SH-SY5Y (cell line): ENCODE results near the gene TSPAN17.

Experiments used
- GATA2 ChIP-seq: IDR thresholded peaks from 2 replicates; pipeline ENCODE4 v1.6.1; 2011; ENCODE audit warnings: mild to moderate bottlenecking, low read depth, low read length
- GATA3 ChIP-seq: IDR thresholded peaks from 2 replicates; pipeline ENCODE4 v1.6.1; 2011; ENCODE audit warnings: low read depth, mild to moderate bottlenecking, low read length, moderate library complexity

DNA sequence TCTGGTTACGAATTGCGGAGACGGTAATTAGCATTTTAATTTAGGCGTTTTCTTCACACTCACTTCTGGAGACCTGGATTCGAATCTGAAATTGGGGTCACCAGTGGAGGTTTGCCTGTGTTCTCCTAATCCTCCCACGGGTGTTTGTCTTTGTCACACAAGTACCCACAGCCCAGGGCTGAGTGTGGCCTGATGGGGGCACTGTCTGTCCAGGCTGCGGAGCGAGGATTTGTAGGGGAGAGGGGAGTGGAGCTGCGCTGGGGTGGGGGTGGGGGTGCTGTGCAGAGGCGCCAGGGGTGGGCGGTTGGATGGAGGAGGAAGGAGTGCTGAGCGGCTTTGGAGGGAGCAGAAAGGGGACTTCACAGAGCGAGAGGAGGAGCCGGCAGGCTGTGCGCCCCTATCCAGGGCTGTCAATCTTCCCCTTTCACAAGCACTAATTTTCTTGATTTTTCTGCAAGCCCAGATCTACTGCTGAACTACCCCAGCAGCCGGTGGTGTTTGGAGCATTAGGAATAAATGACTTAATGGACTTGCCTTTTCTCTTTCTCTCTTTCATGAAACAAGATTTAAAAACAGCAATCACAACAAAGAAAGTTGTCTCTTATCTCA, 53.1 kb downstream of the TSPAN17 start:
- TF ChIP-seq GATA2 (no peak), GATA3 (no peak)
